SU-DHL-6 (cell line): ENCODE measurements around the gene SEZ6L.

Experiments used
- H2AFZ ChIP-seq: fragments of 200-600 bp; sonication (generic); 2 replicates; pipeline ENCODE4 v1.6.1; 2014; ENCODE audit warnings: low read depth, mild to moderate bottlenecking, moderate library complexity, mixed read lengths, antibody characterized with exemption, low read length; ENCODE audit not compliant: severe bottlenecking
- H3F3A ChIP-seq: fragments of 200-600 bp; shearing (Covaris generic); 2 replicates; pipeline ENCODE4 v1.6.0; 2016; ENCODE audit warnings: antibody characterized with exemption, mild to moderate bottlenecking; ENCODE audit not compliant: insufficient read depth
- H3K27ac ChIP-seq: fragments of 200-600 bp; sonication (generic); 2 replicates; pipeline ENCODE4 v1.5.1; 2016; ENCODE audit warnings: low read depth, mild to moderate bottlenecking, low read length, moderate library complexity, mixed read lengths
- H3K27me3 ChIP-seq: fragments of 200-600 bp; sonication (generic), shearing (Covaris generic); 2 replicates; pipeline ENCODE4 v1.6.0; 2014; ENCODE audit warnings: mild to moderate bottlenecking, low read length
- H3K36me3 ChIP-seq: fragments of 200-600 bp; sonication (generic); 2 replicates; pipeline ENCODE4 v1.6.1; 2014; ENCODE audit warnings: mild to moderate bottlenecking, low read length, mixed read lengths
- H3K4me2 ChIP-seq: fragments of 300-600, 200-600 bp; shearing (Covaris generic), sonication (generic); 2 replicates; pipeline ENCODE4 v1.6.0; 2014; ENCODE audit warnings: low read length, low read depth, mild to moderate bottlenecking; ENCODE audit not compliant: poor library complexity, severe bottlenecking
- H3K4me3 ChIP-seq: fragments of 200-600 bp; sonication (generic); 2 replicates; pipeline ENCODE4 v1.5.1; 2014; ENCODE audit warnings: antibody characterized with exemption, low read length, mild to moderate bottlenecking, mixed read lengths; ENCODE audit not compliant: insufficient read depth, poor library complexity, severe bottlenecking
- H3K79me2 ChIP-seq: fragments of 200-600 bp; sonication (generic); 2 replicates; pipeline ENCODE4 v1.6.1; 2014; ENCODE audit warnings: mild to moderate bottlenecking, low read length, moderate library complexity; ENCODE audit not compliant: insufficient read depth
- H3K9ac ChIP-seq: fragments of 200-600 bp; sonication (generic); 2 replicates; pipeline ENCODE4 v1.7.0; 2014; ENCODE audit warnings: mild to moderate bottlenecking, low read length
- H3K9me2 ChIP-seq: fragments of 200-600 bp; sonication (generic); replicated peaks from 2 replicates; pipeline ENCODE4 v1.6.1; 2014; ENCODE audit warnings: low read length; ENCODE audit not compliant: insufficient read depth
- H3K9me3 ChIP-seq: fragments of 200-600 bp; sonication (generic); 2 replicates; pipeline ENCODE4 v1.6.1; 2014; ENCODE audit warnings: low read length, mixed read lengths; ENCODE audit not compliant: insufficient read depth
- H4K20me1 ChIP-seq: fragments of 200-600 bp; sonication (generic); 2 replicates; pipeline ENCODE4 v1.6.1; 2014; ENCODE audit warnings: low read depth, mild to moderate bottlenecking, antibody characterized with exemption, low read length, moderate library complexity, mixed read lengths
- EZH2phosphoT487 ChIP-seq: fragments of 200-600 bp; sonication (generic), shearing (Covaris generic); conservative IDR thresholded peaks from 2 replicates; pipeline ENCODE4 v1.6.1; 2018; ENCODE audit warnings: mild to moderate bottlenecking, antibody characterized with exemption, low read length, moderate library complexity, mixed read lengths
- TF ChIP-seq, protein P1 (sequence below): fragments of 200-600 bp; sonication (generic); IDR thresholded peaks from one replicate; pipeline ENCODE4 v1.5.1; 2017; ENCODE audit warnings: antibody characterized with exemption, mild to moderate bottlenecking, low read length, moderate library complexity; ENCODE audit not compliant: insufficient read depth, poor library complexity, severe bottlenecking

SEZ6L gene

DNA sequence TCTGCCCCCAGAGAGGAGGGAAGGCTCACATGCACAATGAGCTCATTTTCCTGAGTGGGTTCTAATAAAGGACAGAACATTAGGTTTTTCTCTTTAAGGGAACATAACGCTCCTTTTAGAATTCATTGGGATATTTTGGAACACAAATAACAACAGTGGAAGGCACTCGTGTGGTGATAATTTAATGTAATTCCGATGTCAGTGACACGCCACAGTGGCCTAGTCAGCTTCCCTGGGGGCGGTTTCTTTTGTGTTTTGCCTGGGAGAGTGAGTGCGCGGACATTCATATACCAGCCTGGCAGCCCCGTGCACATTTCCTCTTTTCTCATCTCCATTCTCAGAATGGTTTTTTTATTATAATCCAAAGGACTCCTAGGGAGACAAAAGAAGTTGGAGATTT lies 41.1 kb downstream of the SEZ6L start:
- Histone ChIP-seq H3K79me2 (no peaks in the 10 kb centered on the region), H2AFZ (no peak overlapping the region), H4K20me1 (no peaks in the 10 kb centered on the region), H3K9ac (no peak overlapping the region), H3K27ac (no peak overlapping the region), H3K9me2 (no peaks in the 10 kb centered on the region), H3K36me3 (no peaks in the 10 kb centered on the region), H3F3A (no peaks in the 10 kb centered on the region), H3K4me2 (no peak overlapping the region), H3K4me3 (no peak overlapping the region), H3K9me3 (no peaks in the 10 kb centered on the region), H3K27me3 (no peaks in the 10 kb centered on the region)
- TF ChIP-seq, protein P1, sequence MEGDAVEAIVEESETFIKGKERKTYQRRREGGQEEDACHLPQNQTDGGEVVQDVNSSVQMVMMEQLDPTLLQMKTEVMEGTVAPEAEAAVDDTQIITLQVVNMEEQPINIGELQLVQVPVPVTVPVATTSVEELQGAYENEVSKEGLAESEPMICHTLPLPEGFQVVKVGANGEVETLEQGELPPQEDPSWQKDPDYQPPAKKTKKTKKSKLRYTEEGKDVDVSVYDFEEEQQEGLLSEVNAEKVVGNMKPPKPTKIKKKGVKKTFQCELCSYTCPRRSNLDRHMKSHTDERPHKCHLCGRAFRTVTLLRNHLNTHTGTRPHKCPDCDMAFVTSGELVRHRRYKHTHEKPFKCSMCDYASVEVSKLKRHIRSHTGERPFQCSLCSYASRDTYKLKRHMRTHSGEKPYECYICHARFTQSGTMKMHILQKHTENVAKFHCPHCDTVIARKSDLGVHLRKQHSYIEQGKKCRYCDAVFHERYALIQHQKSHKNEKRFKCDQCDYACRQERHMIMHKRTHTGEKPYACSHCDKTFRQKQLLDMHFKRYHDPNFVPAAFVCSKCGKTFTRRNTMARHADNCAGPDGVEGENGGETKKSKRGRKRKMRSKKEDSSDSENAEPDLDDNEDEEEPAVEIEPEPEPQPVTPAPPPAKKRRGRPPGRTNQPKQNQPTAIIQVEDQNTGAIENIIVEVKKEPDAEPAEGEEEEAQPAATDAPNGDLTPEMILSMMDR, result no peak
- no peak for TF ChIP-seq EZH2phosphoT487

DNA sequence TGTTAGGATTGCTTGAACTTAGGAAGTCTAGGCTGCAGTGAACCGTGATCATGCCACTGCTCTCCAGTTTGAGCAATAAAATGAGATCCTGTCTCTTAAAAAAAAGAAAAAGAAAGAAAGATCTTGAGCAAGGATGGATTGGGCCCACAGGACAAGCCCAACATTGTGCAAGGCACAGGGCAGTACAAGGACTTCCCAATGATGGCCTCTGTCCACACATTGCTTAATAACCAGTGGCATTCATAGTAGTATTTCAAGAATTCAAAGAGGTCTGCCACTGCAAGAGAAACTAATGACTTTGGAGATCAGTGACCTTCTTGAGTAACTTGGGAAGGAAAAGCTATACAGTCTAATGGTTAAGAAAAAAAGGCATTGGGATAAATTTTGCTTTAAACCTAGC lies 44.6 kb downstream of the SEZ6L start:
- TF ChIP-seq, protein P1, result no peak
- H3F3A ChIP-seq, result no peaks in the 10 kb centered on the region
- H3K27ac ChIP-seq, result no peak overlapping the region
- no peaks in the 10 kb centered on the region for H3K79me2 ChIP-seq
- H3K4me3 ChIP-seq, result no peak overlapping the region
- H3K9me3 ChIP-seq, result no peaks in the 10 kb centered on the region
- H3K4me2 ChIP-seq, result no peak overlapping the region
- H2AFZ ChIP-seq, result no peak overlapping the region
- H3K9ac ChIP-seq, result no peak overlapping the region
- H3K36me3 ChIP-seq, result no peaks in the 10 kb centered on the region
- H3K9me2 ChIP-seq, result no peaks in the 10 kb centered on the region
- H4K20me1 ChIP-seq, result no peaks in the 10 kb centered on the region
- no peaks in the 10 kb centered on the region for H3K27me3 ChIP-seq

DNA sequence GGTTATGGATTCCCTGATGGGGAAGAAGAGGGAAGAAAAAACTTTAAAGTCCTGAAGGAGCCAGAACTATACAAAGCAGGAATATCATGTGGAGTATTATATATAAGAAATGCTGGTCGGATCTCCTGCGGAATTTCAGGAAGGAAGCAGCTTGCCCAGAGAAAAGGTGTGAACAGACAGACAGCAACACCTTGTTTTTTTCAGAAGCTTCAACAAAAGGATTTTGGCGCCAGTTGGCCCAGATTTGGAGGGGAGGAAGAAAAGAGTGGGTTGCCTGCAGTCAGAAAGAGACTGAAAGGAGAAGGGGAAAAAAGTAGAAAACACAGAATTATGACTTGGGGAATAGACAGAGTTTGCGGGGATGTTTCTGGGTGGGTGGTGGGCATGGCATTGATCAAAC lies 45.2 kb downstream of the SEZ6L start:
- TF ChIP-seq EZH2phosphoT487, result no peak
- TF ChIP-seq, protein P1, result no peak
- Histone ChIP-seq H3K9me2 (no peaks in the 10 kb centered on the region), H3F3A (no peaks in the 10 kb centered on the region)

DNA sequence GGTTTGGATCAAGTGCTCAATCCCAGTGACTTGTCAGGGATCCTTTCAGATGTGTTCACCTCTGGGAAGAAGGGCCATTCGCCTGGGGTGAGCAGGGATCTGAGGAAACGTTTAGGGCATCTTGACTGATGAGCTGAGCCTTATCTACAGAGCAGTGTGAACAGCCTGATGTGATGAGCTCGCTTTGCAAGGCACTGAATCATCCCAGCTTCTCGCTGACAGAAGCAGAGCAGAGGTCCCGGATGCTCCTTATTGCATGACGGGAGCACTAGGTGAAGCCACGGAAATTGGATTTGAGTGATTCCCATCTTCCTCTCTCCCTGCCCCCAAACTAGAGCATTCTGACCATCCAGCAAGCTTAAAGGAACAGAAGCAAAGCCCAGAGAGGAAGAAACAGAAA lies 46.5 kb downstream of the SEZ6L start:
- Histone ChIP-seq H3K27ac (no peak overlapping the region), H3K36me3 (no peaks in the 10 kb centered on the region), H3K4me3 (no peak overlapping the region), H3K9me2 (no peaks in the 10 kb centered on the region), H4K20me1 (no peaks in the 10 kb centered on the region), H3K27me3 (no peaks in the 10 kb centered on the region), H3K9me3 (no peaks in the 10 kb centered on the region), H3K9ac (no peak overlapping the region), H3K79me2 (no peaks in the 10 kb centered on the region), H2AFZ (no peak overlapping the region), H3K4me2 (no peak overlapping the region), H3F3A (no peaks in the 10 kb centered on the region)
- TF ChIP-seq, protein P1, result no peak
- no peak for TF ChIP-seq EZH2phosphoT487

More for the DNA sequence above, 45.2 kb downstream of the SEZ6L start:
- H2AFZ ChIP-seq, result no peak overlapping the region
- H3K4me3 ChIP-seq, result no peak overlapping the region
- no peak overlapping the region for H3K9ac ChIP-seq
- H3K27me3 ChIP-seq, result no peaks in the 10 kb centered on the region
- no peak overlapping the region for H3K27ac ChIP-seq
- no peaks in the 10 kb centered on the region for H3K36me3 ChIP-seq
- H3K4me2 ChIP-seq, result no peak overlapping the region
- H3K79me2 ChIP-seq, result no peaks in the 10 kb centered on the region
- no peaks in the 10 kb centered on the region for H3K9me3 ChIP-seq
- H4K20me1 ChIP-seq, result no peaks in the 10 kb centered on the region
